WTC11 (cell line): Measurements from ENCODE around the gene SLC46A3.

Source experiments
- CREB1 ChIP-seq: sonication (generic); formaldehyde crosslinking; IDR thresholded peaks from 2 replicates; pipeline ENCODE4 v1.8.0; 2023; ENCODE audit warnings: mild to moderate bottlenecking, missing genetic modification reagents
- CREM ChIP-seq: sonication (generic); formaldehyde crosslinking; IDR thresholded peaks from 2 replicates; pipeline ENCODE4 v1.8.1; 2022; ENCODE audit warnings: mild to moderate bottlenecking, missing genetic modification reagents, moderate library complexity
- CTCF ChIP-seq: fragments of 200-600 bp; IDR thresholded peaks from 2 replicates; pipeline ENCODE4 v1.8.0; 2022; ENCODE audit warnings: antibody characterized with exemption
- ESRRA ChIP-seq: sonication (generic); formaldehyde crosslinking; IDR thresholded peaks from 2 replicates; pipeline ENCODE4 v1.8.1; 2022; ENCODE audit warnings: mild to moderate bottlenecking, missing genetic modification reagents, borderline replicate concordance
- FOXK1 ChIP-seq: sonication (generic); formaldehyde crosslinking; IDR thresholded peaks from 2 replicates; pipeline ENCODE4 v1.8.0; 2022; ENCODE audit warnings: mild to moderate bottlenecking, moderate library complexity, missing genetic modification reagents
- IRF2 ChIP-seq: sonication (generic); formaldehyde crosslinking; IDR thresholded peaks from 2 replicates; pipeline ENCODE4 v1.8.0; 2022; ENCODE audit warnings: low read depth, missing genetic modification reagents, borderline replicate concordance
- NR3C1 ChIP-seq: sonication (generic); formaldehyde crosslinking; conservative IDR thresholded peaks from 2 replicates; pipeline ENCODE4 v1.8.1; 2023; ENCODE audit warnings: low read depth, mild to moderate bottlenecking, missing genetic modification reagents
- OVOL2 ChIP-seq: fragments of 250-450 bp; sonication (Bioruptor Pico); IDR thresholded peaks from 2 replicates; pipeline ENCODE4 v1.9.0; 2021; ENCODE audit warnings: mild to moderate bottlenecking, borderline replicate concordance
- USF2 ChIP-seq: sonication (generic); formaldehyde crosslinking; IDR thresholded peaks from 2 replicates; pipeline ENCODE4 v1.8.1; 2023; ENCODE audit warnings: mild to moderate bottlenecking, missing genetic modification reagents, moderate library complexity
- ZBTB43 ChIP-seq: sonication (generic); formaldehyde crosslinking; IDR thresholded peaks from 2 replicates; pipeline ENCODE4 v1.8.1; 2023; ENCODE audit warnings: mild to moderate bottlenecking, missing genetic modification reagents
- ZNF512 ChIP-seq: sonication (generic); formaldehyde crosslinking; IDR thresholded peaks from 2 replicates; pipeline ENCODE4 v1.8.1; 2022; ENCODE audit warnings: missing genetic modification reagents, borderline replicate concordance

GRCh38 chr13:28650284-28650683, 68.5 kb downstream of the SLC46A3 start:
- TF ChIP-seq CTCF (no peak), IRF2 (CRISPR knock-in tag) (no peak), NR3C1 (CRISPR knock-in tag) (no peak), CREM (CRISPR knock-in tag) (no peak), CREB1 (no peak), ZBTB43 (CRISPR knock-in tag) (no peak), ZNF512 (no peak), ESRRA (CRISPR knock-in tag) (no peak), FOXK1 (CRISPR knock-in tag) (no peak), USF2 (CRISPR knock-in tag) (no peak), OVOL2 (no peak)
